Thyroid gland (tissue), 4 donors: ENCODE results near the gene THBD. TPM values are rescaled to one million over a fixed set of nuclear protein-coding genes. Genes with fewer than 3 reads are reported as not detected.
A peak's percentile ranks its signal among the peaks of the same experiment; 100 is the strongest.

Source experiments
- DNase-seq, 2 donors: peaks; one replicate each; pipeline ENCODE4 v3.0.0-alpha.2; 2019
- H3K27ac ChIP-seq, 3 donors: fragments of 200-600 bp; sonication (generic); 1 replicate in 2 of 3; 2 replicates in 1 of 3; pipeline ENCODE4 v1.5.1; 2016 to 2019; ENCODE audit warnings: mild to moderate bottlenecking in 1 of 3, moderate library complexity in 1 of 3
- H3K27me3 ChIP-seq: fragments of 200-600 bp; sonication (generic); one replicate; pipeline ENCODE4 v1.5.1; 2019
- H3K36me3 ChIP-seq, 2 donors: fragments of 200-600 bp; sonication (generic); one replicate each; pipeline ENCODE4 v1.5.1; 2016 to 2019
- H3K4me1 ChIP-seq, 2 donors: fragments of 200-600 bp; sonication (generic); one replicate each; pipeline ENCODE4 v1.5.1; 2017 to 2019
- H3K4me3 ChIP-seq, 3 donors: fragments of 200-600 bp; sonication (generic); replicated peaks in 1 of 3; 1 replicate in 2 of 3; 2 replicates in 1 of 3; pipeline ENCODE4 v1.5.1; 2016; ENCODE audit warnings: mild to moderate bottlenecking in 1 of 3
- H3K9me3 ChIP-seq: fragments of 200-600 bp; sonication (generic); one replicate; pipeline ENCODE4 v1.5.1; 2017
- POLR2A ChIP-seq, 2 donors: fragments of 450-650 bp; IDR thresholded peaks; one replicate each; pipeline ENCODE4 v1.6.1; 2017; ENCODE audit warnings: antibody characterized with exemption in 2 of 2, mild to moderate bottlenecking in 2 of 2, moderate library complexity in 1 of 2
- WGBS, 2 donors: methylation state at CpG; one replicate each; pipeline ENCODE4 v1.1.5; 2017; 5-methylcytosine and 5-hydroxymethylcytosine counted together
- intact Hi-C: fragments of 100-400 bp; cut with DNase I; formaldehyde crosslinking; loops from one replicate; pipeline ENCODE4 v1.15.1; 2023
- total RNA-seq, 4 donors: library from RNA; depleted of rRNA; stranded (reverse); fragments of >200 nt; gene quantifications; one replicate each; pipeline ENCODE4 v1.2.3, GENCODE V29; 2016
- TF ChIP-seq, protein P1 (sequence below), 6 experiments: fragments of 200-600 bp in 3 of 6; fragments of 450-650 bp in 3 of 6; sonication (generic) in 3 of 6; IDR thresholded peaks; one replicate each; pipeline ENCODE4 v1.5.1; 2016 to 2019; ENCODE audit warnings: antibody characterized with exemption in 6 of 6, mild to moderate bottlenecking in 2 of 6, inconsistent platforms in 1 of 6, moderate library complexity in 1 of 6

The THBD gene
- total RNA-seq, 4 donors from 2014 or later: 30.4 to 78.5 (median 72.2) TPM

GRCh38 chr20:23022849-23023248, 26.6 kb downstream of the THBD start:
- intact Hi-C loops: no loop called here
- Histone ChIP-seq H3K27me3 (no peaks in the 10 kb centered on the region), H3K9me3 (no peaks in the 10 kb centered on the region), H3K4me3 (no peak overlapping the region), H3K27ac (no peak overlapping the region), H3K36me3 (no peaks in the 10 kb centered on the region), H3K4me1 (peaks cover 0 to 9% of the 10 kb centered on the region in 2 donors)
- WGBS, 2 donors: 78 to 82% methylated on average over 4 of the region's 4 CpGs
- no peak for TF ChIP-seq POLR2A (IDR thresholded peaks at IDR 0.05)
- TF ChIP-seq, protein P1, sequence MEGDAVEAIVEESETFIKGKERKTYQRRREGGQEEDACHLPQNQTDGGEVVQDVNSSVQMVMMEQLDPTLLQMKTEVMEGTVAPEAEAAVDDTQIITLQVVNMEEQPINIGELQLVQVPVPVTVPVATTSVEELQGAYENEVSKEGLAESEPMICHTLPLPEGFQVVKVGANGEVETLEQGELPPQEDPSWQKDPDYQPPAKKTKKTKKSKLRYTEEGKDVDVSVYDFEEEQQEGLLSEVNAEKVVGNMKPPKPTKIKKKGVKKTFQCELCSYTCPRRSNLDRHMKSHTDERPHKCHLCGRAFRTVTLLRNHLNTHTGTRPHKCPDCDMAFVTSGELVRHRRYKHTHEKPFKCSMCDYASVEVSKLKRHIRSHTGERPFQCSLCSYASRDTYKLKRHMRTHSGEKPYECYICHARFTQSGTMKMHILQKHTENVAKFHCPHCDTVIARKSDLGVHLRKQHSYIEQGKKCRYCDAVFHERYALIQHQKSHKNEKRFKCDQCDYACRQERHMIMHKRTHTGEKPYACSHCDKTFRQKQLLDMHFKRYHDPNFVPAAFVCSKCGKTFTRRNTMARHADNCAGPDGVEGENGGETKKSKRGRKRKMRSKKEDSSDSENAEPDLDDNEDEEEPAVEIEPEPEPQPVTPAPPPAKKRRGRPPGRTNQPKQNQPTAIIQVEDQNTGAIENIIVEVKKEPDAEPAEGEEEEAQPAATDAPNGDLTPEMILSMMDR (IDR thresholded peaks at IDR 0.05): no peak
- no peak for DNase-seq

DNA sequence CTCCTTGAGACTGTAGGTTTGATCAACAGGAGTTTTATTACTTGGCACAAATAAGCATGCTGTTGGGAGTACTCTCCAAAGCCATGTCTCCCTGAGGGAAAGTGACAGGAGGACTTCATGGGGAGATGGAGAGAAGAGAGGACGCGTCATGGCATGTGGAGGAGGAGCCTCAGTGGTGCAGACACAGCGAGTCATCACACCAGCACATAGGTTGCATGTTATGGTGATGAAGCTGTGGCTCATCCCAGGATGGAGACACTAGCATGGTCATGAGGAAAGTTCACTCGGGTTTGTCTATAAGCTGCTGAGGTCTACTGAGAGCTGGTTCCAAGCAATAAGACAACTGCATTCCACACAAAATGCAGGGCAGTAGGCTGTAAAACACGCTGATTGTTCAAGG, 27.5 kb downstream of the THBD start:
- Histone ChIP-seq H3K4me3 (no peak overlapping the region), H3K9me3 (no peaks in the 10 kb centered on the region), H3K4me1 (peaks cover 0 to 18% of the 10 kb centered on the region in 2 donors), H3K27me3 (no peaks in the 10 kb centered on the region), H3K27ac (no peak overlapping the region), H3K36me3 (no peaks in the 10 kb centered on the region)
- intact Hi-C loops: no loop called here
- no peak for DNase-seq
- TF ChIP-seq, protein P1 (IDR thresholded peaks at IDR 0.05): no peak
- no peak for TF ChIP-seq POLR2A (IDR thresholded peaks at IDR 0.05)
- WGBS, 2 donors: 93 to 98% methylated on average over 5 of the region's 5 CpGs

DNA sequence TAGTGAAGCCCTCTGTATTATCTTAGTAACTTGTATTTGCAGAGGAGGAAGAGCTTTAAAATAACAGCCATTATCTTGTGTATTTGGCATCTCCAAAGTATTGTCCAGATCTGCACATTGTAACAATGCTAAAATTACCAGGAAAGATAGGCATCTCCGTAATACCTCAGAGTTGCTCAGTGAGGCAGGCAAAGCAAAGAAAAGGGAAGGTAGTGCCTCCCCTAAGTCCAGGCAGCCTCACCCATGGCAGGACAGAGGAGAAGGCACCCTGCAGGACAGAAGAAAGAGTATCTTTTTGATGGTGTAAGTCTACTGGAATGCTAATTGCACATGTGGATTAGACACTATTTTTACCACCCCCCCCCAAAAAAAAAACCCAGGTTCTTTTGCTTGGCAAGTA, 27.9 kb downstream of the THBD start:
- Histone ChIP-seq H3K4me3 (no peak overlapping the region), H3K27me3 (no peaks in the 10 kb centered on the region), H3K9me3 (no peaks in the 10 kb centered on the region), H3K27ac (no peak overlapping the region), H3K4me1 (peaks cover 0 to 19% of the 10 kb centered on the region in 2 donors), H3K36me3 (no peaks in the 10 kb centered on the region)
- WGBS, 2 donors: 75 to 82% methylated on average over 1 of the region's 1 CpG
- no peak for TF ChIP-seq POLR2A (IDR thresholded peaks at IDR 0.05)
- TF ChIP-seq, protein P1 (IDR thresholded peaks at IDR 0.05): no peak
- no peak for DNase-seq
- intact Hi-C loops: no loop called here

DNA sequence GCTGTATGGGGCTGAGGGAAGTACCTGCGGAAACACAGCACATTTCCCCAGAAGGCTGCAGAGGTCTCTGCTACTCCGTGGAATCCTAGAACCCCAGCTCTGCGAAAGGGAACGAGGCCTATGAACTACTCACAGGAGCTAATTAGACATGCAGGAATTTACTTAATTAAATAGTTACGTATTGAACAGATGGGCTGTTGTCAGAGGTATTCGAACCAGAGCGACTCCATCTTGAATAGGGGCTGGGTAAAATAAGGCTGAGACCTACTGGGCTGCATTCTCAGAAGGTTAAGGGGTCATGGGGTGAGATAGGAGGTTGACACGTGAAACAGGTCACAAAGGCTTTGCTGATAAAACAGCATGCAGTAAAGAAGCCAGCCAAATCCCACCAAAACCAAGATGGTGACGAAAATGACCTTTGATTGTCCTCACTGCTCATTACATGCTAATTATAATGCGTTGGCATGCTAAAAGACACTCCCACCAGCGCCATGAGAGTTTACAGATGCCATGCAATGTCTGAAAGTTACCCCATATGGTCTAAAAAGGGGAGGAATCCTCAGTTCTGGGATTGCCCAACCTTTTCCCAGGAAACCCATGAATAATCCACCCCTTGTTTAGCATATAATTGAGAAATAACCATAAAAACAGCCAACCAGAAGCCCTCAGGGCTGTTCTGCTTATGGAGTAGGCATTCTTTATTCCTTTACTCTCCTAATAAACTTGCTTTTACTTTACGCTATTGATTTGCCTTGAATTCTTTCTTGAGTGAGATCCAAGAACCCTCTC, 29.0 kb downstream of the THBD start:
- Histone ChIP-seq H3K27ac (no peak overlapping the region), H3K4me3 (no peak overlapping the region), H3K9me3 (no peaks in the 10 kb centered on the region), H3K36me3 (no peaks in the 10 kb centered on the region), H3K4me1 (peaks cover 0 to 19% of the 10 kb centered on the region in 2 donors), H3K27me3 (no peaks in the 10 kb centered on the region)
- intact Hi-C loops: no loop called here
- 95 to 97% methylated on average over 12 of the region's 12 CpGs for WGBS, 2 donors
- no peak for DNase-seq
- TF ChIP-seq, protein P1 (IDR thresholded peaks at IDR 0.05): no peak
- TF ChIP-seq POLR2A (IDR thresholded peaks at IDR 0.05): no peak

DNA sequence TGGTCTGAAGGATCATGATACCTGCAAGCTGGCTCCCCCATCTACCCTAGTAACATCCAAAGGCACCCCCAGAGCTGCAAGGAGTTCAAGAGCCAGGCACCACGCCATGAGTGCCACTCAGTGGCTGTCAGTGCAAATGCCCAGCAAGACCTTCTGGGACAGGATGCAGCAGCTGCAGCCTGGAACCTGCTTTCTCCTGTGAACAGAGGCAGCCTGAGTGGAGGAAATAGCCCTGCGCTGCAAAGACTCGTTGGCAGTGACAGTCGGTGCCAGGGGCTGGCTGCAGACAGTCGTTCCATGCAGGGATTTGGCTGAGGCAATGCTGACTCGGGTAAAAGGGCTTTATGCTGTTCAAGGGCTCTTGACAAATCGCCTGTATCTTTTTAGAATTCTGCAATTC, 30.1 kb downstream of the THBD start:
- no peaks in the 10 kb centered on the region for H3K27me3 ChIP-seq
- H3K36me3 ChIP-seq: no peaks in the 10 kb centered on the region
- H3K4me3 ChIP-seq: no peak overlapping the region
- H3K27ac ChIP-seq: no peak overlapping the region
- peak in 1 of 2 donors; percentile 44 for DNase-seq
- H3K9me3 ChIP-seq: no peaks in the 10 kb centered on the region
- TF ChIP-seq POLR2A (IDR thresholded peaks at IDR 0.05): no peak
- TF ChIP-seq, protein P1 (IDR thresholded peaks at IDR 0.05): no peak
- 22 to 43% methylated on average over 4 to 7 of the region's 7 CpGs for WGBS, 2 donors
- H3K4me1 ChIP-seq: peaks cover 0 to 19% of the 10 kb centered on the region in 2 donors
- intact Hi-C loops: no loop called here
